HG03378 (cell line): ENCODE results near the gene STAB2.

Source experiments
- ATAC-seq: cut with Tn5 transposase; IDR thresholded peaks from one replicate; pipeline ENCODE4 v1.9.1; 2021; ENCODE audit warnings: mild to moderate bottlenecking, moderate library complexity; ENCODE audit not compliant: unreplicated experiment

Gene STAB2

GRCh38 chr12:103742349-103742932 lies 155.4 kb downstream of the STAB2 start:
- no peak for ATAC-seq

- no peak for ATAC-seq
These were observed 156.7 kb downstream of the STAB2 start for GRCh38 chr12:103743788-103744187.

GRCh38 chr12:103745962-103746361 lies 158.9 kb downstream of the STAB2 start:
- no peak for ATAC-seq

- no peak for ATAC-seq
These were observed 160.9 kb downstream of the STAB2 start for GRCh38 chr12:103748002-103748401.

GRCh38 chr12:103748875-103749274 lies 161.8 kb downstream of the STAB2 start:
- ATAC-seq: no peak

GRCh38 chr12:103751171-103751570 lies 164.1 kb downstream of the STAB2 start:
- no peak for ATAC-seq

GRCh38 chr12:103751600-103751999 lies 164.5 kb downstream of the STAB2 start:
- ATAC-seq: no peak

GRCh38 chr12:103755425-103755824 lies 168.4 kb downstream of the STAB2 start:
- ATAC-seq: no peak

- ATAC-seq: no peak
These were observed 169.4 kb downstream of the STAB2 start for GRCh38 chr12:103756443-103756842.

GRCh38 chr12:103757248-103757647 lies 170.2 kb downstream of the STAB2 start:
- no peak for ATAC-seq

GRCh38 chr12:103758310-103759089 lies 171.4 kb downstream of the STAB2 start:
- ATAC-seq: no peak

GRCh38 chr12:103762473-103762872 lies 175.4 kb downstream of the STAB2 start:
- ATAC-seq: no peak

- no peak for ATAC-seq
These were observed 178.2 kb downstream of the STAB2 start for GRCh38 chr12:103765322-103765721.

GRCh38 chr12:103766028-103766427 lies 179.0 kb downstream of the STAB2 start:
- no peak for ATAC-seq

- ATAC-seq: no peak
These were observed 181.5 kb downstream of the STAB2 start for GRCh38 chr12:103768467-103769123.

- ATAC-seq: no peak
These were observed 182.3 kb downstream of the STAB2 start for GRCh38 chr12:103769240-103769945.

- ATAC-seq: no peak
These were observed 184.4 kb downstream of the STAB2 start for GRCh38 chr12:103771466-103771865.

- ATAC-seq: no peak
These were observed 185.5 kb downstream of the STAB2 start for GRCh38 chr12:103772367-103773108.

GRCh38 chr12:103773109-103773910 lies 186.2 kb downstream of the STAB2 start:
- no peak for ATAC-seq

GRCh38 chr12:103774977-103775560 lies 188.0 kb downstream of the STAB2 start:
- ATAC-seq: no peak
